GM19043 (cell line): ENCODE data around the gene IHH.

ENCODE experiments used
- ATAC-seq: cut with Tn5 transposase; IDR thresholded peaks from one replicate; pipeline ENCODE4 v1.9.1; 2021; ENCODE audit warnings: low read depth; ENCODE audit not compliant: unreplicated experiment

IHH gene

DNA sequence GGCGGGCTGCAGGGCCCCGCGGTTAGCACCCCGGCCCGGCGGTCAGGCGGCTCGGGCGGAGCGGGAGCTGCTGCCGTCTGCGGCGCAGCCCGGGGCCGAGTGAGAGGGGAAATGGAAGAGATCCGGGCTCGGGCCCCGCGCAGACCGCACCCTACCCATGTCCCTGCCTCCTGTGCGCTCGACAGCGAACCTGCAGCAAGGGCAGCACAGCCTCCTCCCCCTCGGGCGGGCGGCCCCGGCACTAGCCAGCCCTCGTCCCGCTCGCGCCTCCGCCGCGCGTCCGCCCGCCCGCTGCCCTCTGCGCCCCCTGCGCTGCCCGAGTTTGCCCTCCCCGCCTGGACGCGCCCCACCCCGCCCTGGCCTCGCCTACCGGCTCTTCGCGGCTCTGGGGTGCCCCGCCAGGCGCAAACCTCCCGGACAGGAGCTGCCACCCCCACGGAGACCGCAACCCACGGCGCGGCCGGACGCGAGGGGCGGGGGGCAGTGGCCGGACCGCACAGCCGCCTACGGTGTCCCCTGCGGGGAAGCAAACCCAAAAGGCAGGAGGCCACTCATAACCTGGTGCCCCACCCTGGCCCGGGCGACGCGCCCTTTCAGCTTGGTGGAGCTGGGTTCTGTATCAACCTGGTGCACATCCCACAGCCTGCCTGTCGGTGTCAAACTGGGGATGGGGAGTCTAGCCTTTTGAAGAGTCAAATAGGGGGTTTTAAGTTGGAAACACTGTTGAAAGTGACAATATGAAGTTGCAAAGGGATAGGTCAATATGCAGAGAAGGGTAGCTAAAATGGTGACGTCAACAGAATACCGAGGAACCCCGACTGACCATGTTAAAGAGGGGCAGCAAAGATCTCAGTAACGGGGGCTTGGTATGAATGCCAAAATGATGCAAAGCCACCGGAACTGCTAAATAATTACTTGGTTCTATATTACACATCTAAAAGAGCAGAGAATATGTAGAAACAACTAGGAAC, at the start of gene IHH:
Gene IHH, minus strand, starts transcription at position 101 of the 971 bp plus-strand sequence. CDS start 454 bp downstream, outside the sequence.
- ATAC-seq = no peak

DNA sequence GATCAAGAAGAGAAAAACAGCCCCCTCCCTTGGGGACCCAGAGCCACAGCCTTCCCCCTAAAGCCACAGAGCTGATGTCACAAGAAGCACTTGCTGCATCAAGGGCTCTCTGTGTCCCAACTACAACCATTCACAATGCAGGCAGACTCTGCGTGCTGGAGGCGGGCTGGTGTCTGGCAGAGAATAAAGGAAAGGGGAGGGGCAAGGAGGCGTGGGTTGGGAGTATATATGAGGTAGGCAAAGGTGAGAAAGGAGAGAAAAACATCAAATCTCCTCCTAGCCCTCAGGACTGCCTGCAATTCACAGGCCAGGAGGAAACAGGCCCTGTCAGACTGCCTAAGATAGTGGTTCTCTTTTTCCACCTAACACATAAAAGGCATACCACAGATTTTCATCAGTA, 48.8 kb upstream of the IHH start:
- no peak for ATAC-seq

DNA sequence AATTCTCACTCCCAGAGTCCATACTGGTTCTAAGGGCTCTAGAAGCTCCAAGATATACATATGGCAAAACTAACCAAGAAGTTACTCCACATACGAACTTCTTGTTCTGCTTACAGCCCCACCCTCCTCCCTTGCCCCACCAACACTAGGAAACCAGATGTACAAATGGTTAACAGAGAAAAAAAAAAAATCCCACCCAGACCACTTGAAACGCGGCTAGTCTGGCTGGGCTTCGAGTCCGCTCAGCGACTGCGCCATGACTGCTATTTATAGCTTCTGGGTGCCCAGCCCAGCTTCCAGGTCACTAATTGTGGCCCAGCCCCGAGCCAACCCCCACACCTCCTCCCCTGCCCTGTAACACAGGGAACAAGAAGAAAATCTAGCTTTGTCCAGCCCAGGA, 47.0 kb upstream of the IHH start:
- no peak for ATAC-seq

DNA sequence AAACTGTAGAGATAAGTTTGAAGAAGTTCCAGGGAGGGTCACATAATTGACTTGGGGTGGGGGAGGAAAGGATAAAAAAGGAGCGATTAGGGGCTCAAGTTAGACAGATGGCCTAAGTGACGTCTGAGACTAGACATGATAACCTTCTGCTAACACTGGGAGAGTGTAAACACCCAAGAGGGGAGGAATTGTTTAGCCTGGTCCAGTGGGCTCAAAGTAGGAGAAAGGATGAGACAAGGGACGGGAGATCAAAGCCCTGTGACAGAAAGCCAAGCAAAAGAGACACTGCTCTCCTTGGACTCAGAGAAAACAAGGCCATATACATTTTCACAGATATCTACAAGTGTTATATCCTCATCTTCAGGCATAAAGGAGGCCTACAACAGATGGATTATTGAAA, 45.5 kb upstream of the IHH start:
- no peak for ATAC-seq

DNA sequence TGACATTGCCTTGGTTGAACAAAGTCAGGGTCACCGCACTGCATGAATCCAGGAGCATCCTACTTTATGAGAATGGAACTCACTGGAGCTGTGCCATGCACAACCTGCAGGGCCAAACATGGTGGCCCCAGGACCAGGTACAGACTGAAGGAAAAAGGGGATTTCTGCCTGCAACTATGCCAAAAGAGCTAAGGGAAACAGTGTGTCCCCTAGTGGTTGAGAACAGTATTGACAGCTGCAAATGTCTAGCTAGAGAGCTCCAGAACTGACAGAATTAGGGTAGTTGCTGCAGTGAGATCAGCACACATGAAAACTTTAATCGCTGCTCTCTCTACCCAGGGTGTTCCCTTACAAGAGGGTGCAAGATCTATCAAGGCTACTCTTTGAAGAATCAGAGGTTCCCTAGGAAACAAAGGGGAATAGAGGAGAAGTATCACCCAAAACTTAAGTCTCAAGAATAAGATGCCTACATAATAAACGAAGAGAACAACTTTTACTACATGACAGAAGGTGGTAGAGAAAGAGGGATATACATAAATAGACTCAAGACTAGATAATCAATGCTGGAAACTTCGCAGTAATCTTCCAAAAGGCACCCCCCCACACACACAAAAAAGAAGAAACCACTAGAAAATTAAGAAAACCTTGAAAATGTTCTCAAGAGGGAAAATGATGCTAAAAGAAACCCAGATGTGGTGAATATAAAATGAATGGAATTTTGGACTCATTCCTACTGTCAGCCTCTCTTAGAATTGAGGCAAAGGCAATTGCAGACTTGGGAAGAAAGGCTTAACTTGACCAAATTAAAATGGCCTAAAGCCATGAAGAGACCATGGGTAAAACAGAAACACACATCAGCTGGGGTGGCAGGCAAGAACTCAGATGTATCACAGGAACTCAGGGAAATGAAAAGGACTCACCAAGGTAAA, 43.6 kb upstream of the IHH start:
- no peak for ATAC-seq

DNA sequence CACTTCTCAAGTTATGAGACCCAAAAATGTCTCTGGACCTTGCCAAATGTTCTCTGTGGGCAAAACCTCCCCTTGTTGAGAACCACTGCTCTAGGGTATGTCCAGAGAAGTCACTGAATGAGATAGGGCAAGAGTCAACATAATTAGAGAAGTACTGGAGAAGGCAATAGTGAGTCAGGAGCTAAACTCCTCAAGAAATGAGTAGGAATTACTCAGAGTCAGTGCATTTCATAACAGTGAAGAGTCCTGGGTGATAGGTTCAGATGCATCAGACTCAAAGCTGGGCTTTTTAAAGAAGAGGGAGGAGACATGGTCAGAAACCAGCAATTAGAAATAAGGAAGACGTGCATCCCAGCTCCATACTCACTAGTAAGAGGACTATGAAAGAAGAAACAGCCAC, 38.6 kb upstream of the IHH start:
- no peak for ATAC-seq

DNA sequence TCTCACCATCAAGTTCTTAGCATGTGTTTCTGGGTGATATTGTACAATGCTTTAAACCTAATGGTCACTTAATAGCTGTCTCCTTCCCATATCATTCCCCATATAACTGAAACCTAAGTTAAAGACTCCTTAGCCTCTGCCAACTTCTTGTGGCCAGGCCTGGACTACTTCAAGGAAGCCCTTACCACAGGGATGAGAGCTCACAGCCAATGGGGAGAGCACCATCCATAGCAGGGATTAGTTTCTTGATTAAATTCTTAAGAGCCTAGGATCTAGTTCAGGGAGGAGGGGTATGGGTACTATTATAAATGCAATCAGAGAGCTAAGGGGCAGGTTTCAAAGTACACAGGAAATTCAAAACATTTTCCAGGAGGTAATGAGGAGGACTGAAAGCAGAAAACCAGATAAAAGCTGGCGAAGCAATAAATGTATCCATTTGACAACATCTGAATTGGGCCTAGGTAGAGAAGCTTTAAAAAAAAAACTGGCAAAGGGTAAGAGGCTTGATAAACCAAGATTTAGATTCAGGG, 34.8 kb upstream of the IHH start:
- ATAC-seq = no peak

DNA sequence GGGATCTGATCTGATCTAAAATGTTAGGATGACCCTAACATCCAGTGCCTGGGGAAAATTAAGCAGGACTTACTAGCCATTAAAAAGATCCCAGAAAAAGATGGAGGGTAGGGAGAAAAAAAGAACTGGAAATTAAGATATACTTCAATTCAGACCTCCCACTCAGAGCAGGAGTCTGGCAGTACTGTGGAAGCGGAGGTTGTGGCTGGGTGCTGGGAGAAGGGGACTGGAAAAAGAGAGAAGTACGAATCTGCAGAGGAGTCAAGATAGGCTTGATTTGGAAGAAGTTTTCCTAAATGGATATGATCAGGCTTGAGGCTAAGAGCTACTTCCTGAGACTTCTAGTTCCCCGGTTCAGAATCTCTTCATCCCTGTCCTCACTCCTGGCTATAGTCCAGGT, 33.5 kb upstream of the IHH start:
- ATAC-seq = no peak

DNA sequence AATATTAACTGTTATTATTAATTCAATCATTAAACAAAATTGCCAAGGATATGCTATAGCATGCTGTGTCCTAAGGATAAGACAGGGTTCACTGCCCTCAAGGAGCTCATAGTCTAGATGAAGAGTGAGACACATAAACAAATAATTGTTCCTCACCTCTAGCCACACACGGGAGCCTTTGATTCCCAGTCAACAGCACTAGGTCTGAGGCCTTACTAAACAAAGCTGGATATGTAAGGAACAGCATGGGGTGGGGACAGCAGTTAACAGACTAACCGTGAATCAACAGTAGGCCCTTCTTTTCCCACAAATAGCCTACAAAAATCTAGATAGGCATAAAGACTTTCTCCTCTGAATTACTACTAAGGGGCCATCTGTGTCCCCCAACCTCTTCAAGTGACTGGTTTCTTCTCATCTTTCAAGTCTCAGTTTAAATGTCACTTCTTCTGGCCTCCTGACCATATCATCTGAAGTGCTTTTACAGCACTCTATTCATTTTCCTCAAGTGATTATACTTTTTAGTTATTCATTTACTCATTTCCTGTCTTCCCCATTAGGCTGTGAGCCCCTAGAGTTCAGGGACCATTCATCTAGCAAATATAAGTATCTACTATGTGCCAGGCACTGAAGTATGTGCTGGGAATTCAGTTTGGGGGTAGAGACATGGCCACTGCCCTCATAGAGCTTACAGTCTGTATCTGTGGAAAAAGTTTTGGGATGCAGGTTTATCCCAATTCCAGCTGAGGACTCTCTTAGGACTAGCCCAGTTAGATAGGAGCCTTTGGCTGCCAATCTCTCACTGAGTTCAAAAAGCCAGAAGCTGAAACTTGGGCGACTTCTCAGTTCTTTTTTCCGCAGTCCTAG, 29.9 kb upstream of the IHH start:
- ATAC-seq = no peak

DNA sequence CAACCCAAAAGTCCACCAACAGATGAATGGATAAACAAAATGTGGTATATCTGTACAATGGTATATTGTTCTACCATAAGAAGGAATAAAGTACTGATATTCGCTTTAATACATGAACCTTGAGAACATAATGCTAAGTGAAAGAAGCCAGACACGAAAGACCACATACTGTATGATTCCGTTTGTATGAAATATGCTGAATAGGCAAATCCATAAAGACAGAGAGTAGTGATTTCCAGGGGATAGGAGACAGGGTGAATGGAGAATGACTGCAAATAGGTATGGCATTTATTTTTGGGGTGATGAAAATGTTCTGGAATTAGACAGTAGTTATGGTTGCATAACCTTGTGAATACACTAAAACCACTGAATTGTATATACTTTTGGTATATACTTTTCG, 28.6 kb upstream of the IHH start:
- no peak for ATAC-seq

DNA sequence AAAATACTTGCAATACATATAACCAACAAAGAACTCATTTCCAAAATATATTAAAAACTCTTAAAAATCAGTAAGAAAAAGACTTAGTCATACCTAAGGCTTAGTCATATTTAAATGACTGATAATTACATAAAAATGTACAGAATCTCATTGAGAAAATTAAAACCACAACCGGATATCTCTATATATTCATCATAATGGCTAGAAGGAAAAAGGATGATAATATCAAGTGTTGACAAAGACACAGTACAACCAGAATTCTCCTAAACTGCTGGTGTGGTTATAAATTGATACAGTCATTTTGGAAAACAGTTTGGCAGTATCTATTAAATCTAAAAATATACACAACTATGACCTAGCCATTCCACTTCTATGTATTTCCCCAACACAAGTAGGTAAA, 27.1 kb upstream of the IHH start:
- no peak for ATAC-seq

DNA sequence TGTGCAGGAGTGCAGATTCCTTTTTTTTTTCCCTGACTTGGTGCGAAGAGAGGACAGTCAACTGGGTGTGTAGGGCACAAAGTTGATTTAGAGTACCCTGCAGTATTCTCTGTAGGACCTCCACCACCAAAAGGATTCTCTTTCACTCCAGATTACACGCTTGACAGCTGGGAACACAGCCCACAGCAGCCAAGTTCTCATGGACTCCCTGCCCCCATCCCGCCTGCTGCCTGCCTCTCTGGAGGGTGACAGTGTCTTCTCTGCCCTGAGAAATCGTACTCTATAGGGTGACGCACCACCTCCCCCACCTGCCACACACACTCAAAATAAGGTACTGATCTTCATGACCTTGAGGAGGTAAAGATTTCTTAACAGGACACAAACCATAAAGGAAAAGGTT, 26.6 kb upstream of the IHH start:
- ATAC-seq = no peak

DNA sequence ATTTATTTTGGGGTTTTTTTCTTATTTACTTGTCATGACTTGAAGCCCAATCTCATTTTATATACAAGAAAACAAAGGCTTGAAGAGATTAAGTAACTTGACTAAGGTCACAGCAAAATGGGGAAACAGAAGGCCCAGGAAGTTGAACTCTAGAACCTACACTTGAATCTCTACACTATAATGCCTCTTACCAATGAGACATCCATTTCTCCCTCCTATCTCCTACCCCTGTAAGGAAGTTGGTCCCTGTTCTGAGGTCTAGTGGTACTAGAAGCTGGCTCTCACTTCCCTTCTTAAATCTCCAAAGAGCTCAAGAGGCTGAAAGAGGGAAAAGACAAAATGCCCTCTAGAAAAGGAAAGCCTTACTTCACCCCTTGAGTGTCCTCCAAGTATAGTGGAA, 25.5 kb upstream of the IHH start:
- ATAC-seq = no peak

DNA sequence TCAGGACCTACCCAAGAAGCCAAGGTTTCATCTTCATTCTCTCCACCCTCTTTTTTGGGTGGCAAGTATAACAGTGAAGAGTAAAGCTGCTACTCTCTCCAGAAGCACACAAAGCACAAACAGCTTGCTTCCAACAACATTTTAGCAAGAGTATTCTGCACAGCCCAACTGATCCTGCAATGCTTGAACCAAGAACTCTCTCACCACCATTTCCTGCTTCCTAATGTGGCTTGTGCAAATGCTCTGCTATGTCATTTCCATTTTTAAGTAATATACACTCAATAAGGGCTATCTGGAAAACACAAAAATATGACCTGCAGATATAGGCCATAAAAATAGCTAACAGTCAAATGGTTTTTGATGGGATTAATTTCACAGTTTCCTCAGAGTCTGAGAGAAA, 24.1 kb upstream of the IHH start:
- ATAC-seq = no peak

DNA sequence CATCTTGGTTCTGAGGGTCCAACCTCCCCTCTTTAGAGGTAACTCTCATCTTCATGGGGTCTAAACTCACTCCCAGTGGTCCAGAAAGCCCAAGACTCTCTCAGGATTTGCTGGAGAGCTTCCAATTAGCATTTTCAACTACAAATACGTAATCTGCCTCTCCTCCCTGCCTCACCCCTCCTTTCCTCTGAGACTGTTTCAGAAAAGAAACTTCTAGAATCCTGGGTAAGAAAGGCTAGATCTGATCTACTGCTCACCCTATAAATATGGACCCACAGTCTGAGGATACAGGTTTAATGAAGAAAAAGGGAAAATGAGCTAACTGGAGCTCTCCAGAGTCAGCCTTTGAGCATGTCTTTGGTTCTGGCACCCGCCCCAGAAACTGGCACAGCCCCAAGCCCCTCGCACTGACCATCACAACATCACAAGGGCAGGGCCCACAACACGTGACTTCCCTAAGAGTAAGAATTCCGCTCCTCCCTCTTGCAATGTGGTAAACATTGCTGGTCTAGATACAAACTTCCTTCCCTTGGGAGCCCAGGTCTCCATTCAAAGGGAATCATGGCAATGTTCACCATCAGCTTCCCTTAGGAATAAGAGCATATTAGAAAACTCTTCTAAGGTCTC, 21.7 kb upstream of the IHH start:
- ATAC-seq = no peak

DNA sequence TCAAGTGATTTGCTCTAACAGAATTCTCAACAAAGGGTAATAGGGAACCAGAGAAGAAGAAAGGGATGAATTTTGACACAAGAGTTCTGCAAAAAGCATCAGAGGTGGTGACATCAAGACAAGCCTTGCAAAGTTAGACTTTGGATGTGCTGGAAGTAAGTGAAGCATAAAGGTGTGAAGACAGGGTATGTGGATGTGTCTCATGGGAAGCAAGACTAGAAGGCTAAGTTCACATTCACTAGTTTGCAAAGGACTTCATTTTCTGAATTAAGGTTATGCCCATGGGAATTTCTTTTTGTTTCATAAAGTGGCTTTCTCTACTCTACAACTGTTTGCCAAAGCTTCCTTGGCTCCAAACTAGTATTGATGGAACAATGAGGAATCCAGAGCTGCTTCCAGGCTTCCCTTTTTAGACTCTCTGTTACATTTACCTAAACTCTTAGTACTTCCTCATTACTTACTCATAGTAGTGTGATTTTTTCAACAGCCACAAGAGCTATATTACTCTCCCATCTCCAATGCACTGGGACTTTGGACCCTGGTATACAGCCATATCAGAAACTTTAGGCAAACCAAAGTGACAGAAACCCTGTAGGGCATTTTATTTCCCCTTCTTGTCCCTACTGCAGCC, 21.1 kb upstream of the IHH start:
- ATAC-seq = peak; percentile 53

DNA sequence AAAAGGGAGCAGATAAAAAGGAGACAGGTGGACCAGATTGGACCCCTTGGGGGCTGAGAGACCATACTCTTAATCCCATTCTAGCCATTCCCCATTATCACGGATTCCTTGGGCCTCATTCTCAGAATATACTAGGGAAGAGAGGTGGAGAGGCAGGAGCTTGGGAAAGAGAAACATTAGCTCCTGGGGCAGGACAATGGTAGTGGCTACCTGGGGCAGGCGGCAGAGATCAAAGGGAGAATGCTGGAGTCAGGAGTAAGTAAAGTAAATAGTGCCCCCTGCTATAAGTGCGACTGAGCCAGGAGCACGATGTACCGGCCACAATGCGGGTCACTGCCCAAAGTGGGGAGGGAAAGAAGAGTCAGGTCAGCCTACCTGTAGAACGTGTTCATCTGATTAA, 20.4 kb upstream of the IHH start:
- ATAC-seq = no peak

DNA sequence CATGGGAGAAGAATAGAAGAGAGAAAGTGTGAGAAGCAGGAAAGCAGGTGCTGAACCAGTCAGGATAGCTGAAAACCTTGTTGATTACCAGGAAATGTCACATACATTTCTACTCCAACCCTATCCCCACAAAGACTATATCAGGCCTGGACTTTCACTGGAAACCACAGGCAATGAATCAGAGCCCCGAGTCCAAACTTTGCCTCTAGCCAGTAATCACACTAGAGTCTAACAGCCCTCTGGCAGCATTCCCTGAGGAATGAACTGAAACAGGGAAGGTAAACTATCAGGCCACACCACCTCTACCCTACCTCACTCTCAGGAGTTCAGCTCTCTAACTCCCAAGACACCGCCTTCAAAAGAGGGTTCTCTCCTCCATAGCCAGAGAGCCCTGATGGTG, 18.7 kb upstream of the IHH start:
- no peak for ATAC-seq

DNA sequence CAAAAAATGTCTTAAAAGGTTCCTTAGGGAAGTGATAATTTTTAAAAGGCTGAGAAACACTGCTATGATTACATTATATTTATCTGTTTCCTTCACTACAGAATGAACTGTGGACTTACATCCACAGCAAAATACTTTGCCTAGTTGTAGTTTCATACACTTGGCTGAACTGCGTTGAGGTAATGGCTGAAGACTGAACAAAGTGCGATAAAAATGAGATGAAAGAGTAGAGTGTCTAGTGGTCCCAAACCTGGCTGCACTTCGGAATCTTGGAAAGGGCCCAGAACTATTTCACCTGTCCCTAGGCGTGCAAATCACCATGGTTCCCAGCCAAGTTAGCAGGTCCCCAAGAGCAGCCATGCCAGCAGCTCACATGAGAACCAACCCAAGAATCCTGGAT, 18.2 kb upstream of the IHH start:
- ATAC-seq = no peak
